GF-D8 (cell line): Measurements from ENCODE around the gene RLN2.
"Not testable (repeated sequence)": the region's sequence is repeated elsewhere in the genome, so short reads cannot be mapped to it uniquely, and the experiment has no call there.

Source experiments
- DNase-seq: peaks from one replicate; lab custom pipeline; 2025; lab: John Stamatoyannopoulos, UW

RLN2 gene, protein sequence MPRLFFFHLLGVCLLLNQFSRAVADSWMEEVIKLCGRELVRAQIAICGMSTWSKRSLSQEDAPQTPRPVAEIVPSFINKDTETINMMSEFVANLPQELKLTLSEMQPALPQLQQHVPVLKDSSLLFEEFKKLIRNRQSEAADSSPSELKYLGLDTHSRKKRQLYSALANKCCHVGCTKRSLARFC

DNA sequence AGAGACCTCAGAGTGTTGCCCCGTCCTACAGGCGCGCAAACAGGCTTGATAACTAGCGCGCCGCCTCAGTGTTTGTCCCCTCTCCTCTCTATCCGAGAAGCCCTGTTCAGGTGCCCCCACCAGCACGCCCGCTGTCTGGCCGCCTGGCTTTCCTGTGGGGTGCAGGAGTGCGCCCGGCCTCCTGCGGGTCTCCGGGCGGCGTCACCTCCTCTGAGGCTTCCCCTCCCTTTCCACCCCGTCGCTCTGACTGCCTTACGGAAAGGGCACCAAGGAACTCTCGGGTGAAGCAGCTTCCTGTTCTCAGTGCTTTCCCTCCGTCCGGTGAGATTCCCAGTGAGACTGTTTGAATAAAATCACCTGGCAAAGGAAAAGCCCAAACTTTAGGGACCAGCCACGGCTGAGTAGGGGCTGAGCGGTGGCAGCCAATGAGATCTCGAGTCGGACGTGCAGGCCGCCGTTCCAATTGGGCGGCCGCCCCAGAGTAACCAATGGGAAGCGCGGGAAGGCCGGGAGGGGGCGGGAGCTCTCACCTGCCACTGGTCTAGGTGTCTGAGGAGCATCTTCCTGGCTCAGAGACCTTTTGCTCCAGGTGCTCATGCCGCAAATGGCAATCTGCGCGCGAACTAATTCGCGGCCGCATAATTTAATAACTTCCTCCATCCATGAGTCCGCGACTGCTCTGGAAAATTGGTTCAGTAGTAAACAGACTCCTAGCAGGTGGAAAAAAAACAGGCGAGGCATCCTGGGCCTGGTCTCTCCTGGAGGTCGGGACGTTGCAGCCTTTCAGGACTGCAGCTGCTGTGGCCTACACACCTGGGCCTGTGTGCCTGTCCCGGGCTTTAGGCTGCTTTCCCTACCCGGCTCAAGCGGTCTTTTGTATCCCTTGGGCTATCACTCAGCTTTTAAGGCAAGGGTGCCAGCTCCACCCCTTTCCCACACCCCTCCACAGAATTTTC is at the start of gene RLN2:
Gene RLN2 (minus strand): TSS at position 877 of the 956 bp plus-strand sequence. CDS start 136 bp downstream, at position 741.
- not testable (repeated sequence) for DNase-seq

DNA sequence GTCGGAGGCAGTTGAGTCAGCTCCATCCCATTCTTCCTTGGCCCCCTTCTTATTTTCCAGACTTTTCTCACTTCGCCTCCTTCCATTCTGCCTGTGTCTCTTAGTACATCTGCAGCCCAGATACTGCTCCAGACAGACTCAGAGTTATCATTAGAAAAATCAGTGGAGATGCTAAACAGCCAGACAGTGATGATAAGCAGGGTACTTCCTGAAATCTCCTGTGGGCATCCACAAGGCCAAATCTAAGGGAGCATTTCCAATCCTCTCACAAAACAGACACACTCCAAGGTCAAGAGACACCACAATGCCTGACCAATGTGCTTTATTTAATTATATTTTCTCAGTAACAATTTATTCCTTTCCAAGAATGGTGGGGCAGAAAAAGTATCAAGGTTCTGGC is 49.7 kb upstream of the RLN2 start:
- no peak for DNase-seq

DNA sequence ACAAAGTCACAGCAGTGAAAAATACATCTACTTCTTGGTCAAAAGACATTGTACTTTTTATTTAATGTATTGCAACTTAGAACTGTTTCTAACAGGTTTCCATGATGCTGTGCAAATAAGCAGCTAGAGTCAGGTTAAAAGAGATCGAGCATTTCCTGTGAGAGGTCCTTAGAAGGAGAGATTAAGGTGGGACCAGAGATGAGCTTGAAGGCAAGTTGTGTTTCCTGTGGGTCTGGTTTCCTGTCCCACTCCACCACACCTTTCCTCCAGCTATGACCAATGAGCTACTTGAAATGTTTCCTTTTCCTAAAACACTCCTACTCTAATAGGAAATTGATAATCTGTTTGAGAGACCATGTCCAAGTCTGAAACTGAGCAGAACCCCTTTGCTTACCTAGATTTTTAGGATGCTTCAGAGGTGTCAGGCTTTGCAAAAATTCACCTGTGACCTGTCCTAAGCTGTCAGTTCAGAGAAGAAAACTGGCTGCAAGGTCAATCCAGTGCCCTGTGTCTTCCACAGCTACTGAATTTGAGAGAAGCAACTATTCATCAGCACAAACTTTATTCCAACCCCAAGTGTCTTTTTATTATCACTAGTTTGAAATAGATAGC is 48.2 kb upstream of the RLN2 start:
- no peak for DNase-seq

DNA sequence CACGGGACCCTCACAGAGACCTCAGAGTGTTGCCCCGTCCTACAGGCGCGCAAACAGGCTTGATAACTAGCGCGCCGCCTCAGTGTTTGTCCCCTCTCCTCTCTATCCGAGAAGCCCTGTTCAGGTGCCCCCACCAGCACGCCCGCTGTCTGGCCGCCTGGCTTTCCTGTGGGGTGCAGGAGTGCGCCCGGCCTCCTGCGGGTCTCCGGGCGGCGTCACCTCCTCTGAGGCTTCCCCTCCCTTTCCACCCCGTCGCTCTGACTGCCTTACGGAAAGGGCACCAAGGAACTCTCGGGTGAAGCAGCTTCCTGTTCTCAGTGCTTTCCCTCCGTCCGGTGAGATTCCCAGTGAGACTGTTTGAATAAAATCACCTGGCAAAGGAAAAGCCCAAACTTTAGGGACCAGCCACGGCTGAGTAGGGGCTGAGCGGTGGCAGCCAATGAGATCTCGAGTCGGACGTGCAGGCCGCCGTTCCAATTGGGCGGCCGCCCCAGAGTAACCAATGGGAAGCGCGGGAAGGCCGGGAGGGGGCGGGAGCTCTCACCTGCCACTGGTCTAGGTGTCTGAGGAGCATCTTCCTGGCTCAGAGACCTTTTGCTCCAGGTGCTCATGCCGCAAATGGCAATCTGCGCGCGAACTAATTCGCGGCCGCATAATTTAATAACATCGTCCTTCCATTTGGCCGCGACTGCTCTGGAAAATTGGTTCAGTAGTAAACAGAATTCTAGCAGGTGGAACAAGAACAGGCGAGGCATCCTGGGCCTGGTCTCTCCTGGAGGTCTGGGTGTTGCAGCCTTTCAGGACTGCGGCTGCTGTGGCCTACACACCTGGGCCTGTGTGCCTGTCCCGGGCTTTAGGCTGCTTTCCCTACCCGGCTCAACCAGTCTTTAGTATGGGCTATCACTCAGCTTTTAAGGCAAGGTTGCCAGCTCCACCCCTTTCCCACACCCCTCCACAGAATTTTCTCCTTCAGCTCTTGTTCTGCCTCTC is 34.8 kb upstream of the RLN2 start, which contains the start of gene RLN1:
Gene RLN1 (minus strand): TSS at position 885 of the 990 bp plus-strand sequence. CDS start 130 bp downstream, at position 755.
- not testable (repeated sequence) for DNase-seq

DNA sequence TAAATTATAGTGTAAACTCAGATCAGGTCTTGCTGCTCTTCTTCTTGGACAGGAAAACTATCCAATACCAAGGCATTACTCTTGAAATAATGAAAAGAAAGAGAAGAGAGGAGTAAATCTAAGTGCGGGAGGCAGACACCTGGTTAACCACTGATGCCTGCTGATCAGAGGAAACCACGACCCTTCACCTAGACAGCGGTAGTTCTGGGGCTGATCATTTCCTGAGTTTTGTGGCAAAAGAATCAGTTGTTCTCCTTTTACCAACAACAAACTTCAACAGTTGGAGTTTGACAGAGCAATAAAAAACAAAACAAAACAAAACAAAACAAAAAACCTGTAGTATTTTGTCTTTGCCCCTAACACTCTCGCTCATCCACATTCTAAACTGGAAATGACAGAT is 32.2 kb upstream of the RLN2 start:
- no peak for DNase-seq

DNA sequence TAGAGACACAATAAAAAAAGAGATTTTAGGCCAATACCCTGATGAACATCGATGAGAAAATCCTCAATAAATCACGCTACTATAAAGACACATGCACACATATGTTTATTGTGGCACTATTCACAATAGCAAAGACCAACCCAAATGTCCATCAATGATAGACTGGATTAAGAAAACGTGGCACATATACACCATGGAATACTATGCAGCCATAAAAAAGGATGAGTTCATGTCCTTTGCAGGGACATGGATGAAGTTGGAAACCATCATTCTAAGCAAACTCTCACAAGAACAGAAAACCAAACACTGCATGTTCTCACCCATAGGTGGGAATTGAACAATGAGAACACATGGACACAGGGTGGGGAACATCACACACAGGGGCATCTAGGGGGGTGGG is 26.8 kb upstream of the RLN2 start:
- not testable (repeated sequence) for DNase-seq

DNA sequence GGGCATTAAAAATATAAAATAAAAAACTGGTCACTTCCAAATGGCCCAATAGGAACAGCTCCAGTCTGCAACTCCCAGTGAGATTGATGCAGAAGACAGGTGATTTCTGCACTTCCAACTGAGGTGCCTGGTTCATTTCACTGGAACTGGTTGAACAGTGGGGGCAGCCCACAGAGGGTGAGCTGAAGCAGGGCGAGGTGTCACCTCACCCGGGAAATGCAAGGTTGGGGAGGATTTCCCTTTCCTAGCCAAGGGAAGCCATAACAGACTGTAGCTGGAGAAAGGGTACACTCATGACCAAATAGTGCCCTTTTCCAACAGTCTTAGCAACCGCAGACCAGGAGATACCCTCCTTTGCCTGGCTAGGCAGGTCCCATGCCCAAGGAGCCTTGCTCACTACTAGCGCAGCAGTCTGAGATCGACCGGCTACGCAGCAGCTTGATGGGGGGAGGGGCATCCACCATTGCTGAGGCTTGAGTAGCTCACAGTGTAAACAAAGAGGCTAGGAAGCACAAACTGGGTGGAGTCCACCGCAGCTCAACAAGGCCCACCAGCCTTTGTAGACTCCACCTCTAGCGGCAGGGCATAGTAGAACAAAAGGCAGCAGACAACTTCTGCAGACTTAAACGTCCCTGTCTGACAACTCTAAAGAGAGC is 22.5 kb upstream of the RLN2 start:
- DNase-seq: no peak

DNA sequence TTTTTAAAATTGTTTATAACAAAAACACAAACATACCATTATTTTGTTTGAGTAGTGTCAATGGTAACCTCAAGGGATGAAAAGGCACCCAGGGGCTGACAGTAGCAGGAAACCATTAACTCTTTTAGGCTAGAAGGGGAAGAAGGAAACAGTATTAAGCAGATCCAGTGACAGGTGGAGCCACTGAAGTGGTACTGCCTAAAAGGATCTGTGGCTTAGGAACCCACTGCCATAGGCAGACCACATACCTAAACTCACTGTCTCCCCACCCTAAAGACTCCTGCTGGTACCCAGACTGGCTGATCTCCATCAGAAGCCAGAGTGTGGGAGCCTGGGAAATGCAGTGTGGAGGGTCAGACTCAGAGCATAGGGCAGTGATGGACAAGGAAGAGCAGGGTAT is 21.7 kb upstream of the RLN2 start:
- no peak for DNase-seq

DNA sequence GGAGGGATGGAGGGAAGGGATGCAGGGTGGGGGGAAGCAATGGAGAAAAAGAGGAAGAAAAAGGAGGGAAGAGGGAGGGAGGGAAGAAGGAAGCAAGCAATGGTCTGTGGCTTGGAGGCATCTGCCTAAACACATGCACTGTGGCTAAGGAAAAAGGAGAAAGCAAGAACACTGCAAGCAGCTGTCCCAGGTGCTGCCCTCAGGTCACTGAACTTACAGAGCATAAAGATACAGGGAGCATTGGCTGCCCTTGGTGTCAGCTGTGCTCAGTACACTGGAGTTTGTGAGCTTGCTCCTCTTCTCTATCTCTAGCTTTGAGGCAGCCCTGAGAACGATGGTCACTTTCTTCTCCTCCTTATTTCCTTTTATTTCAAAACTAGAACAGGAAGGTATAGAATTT is 17.1 kb upstream of the RLN2 start:
- DNase-seq: not testable (repeated sequence)

DNA sequence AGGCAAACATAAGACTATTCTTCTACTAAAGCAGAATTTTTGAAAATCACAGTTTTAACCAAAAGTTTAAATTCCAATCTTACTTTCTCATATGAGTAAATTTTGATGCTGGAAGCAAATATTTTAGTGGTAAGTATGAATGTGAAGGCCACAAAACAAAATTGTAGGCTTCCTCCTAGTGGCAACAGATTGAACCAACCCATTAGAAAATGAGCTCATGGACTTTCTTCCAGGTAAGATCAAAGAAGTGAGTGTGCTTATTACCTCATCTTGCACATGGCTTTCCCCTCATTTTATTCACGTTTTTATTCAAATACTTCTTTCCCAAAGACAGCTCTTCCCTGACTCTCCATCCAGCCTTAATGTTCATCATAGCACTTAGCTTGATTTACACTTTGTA is 16.5 kb upstream of the RLN2 start:
- no peak for DNase-seq

DNA sequence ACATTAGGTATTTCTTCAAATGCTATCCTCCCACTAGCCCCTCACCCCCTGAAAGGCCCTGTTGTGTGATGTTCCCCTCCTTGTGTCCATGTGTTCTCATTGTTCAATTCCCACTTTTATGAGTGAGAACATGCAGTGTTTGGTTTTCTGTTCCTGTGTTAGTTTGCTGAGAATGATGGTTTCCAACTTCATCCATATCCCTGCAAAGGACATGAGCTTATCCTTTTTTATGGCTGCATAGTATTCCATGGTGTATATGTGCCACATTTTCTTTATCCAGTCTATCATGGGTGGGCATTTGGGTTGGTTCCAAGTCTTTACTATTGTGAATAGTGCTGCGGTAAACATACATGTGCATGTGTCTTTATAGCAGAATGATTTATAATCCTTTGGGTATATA is 11.9 kb upstream of the RLN2 start:
- not testable (repeated sequence) for DNase-seq

DNA sequence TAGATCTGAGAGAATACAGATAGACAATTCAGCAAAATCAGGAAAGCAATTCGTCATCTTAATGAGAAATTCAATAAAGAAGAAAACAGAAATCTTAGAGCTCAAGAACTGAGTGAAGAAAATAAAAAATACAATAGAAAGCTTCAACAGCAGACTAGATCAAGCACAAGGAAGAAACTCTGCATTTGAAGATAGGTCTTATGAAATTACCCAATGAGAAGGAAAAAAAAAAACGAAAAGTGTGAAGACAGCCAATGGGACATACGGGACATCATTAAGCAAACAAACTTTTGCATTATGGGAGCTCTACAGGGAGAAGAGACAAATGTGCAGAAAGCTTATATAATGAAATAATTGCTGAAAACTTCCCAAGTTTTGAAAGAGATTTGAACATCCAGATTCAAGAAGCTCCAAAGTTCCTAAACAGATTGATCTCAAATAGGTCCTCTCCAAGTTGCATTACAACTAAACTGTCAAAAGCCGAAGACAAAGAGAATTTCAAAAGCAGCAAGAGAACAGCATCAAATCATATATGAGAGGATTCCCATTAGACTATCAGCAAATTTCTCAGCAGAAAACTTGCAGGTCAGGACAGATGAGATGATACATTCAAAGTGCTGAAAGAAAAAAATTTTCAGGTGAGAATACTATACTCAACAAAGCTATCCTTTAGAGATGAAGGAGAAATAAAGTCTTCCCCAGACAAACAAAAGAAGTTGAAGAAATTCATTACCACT is 10.8 kb upstream of the RLN2 start:
- DNase-seq: no peak

DNA sequence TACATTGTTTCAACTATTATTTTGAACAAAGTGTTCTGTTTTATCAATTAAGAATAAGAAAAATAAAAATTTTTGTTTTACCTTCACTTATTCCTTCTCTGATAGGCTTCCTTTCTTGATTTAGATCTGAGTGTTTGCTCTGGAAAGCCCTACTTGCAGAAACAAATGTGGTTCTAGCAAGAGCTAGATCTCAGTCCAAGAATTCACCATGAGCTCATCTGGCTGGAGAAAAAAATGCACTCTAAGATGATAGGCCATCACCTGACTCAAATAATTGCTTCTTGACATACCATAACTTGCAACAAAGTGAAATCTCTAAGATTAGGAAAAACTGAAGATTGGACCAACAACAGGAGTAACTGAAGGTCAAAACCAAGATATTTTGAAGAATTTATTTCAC is 6.3 kb upstream of the RLN2 start:
- no peak for DNase-seq

DNA sequence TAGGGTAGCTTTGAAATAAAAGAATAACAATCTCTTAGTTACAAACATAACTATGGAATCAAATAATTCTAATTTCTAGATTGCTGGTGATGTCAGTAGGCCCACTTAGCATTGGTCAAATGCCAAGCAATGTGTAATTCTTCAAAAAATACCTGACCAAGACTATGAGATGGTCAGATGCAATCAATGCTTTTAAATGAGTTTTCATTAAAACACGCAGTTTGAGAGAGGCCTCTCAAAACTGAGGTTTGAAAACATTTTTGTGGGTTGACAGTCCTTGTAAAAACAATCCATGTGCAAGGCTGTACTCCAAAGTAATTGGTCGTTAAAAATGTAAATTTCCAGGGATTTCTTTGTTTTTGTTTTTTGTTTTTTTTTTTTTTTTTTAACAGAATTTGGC is 1.2 kb upstream of the RLN2 start:
- no peak for DNase-seq

DNA sequence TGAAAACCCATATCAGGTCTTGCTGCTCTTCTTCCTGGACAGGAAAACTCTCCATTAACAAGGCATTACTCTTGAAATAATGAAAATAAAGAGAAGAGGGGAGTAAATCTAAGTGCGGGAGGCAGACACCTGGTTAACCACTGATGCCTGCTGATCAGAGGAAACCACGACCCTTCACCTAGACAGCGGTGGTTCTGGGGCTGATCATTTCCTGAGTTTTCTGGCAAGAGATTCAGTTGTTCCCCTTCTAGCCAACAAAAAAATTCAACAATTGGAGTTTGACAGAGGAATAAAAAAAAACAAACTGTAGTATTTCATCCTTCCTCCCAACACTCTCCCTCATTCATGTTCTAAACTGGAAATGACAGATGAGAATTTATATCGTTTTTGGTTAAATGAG is 3.0 kb downstream of the RLN2 start:
- DNase-seq: no peak

DNA sequence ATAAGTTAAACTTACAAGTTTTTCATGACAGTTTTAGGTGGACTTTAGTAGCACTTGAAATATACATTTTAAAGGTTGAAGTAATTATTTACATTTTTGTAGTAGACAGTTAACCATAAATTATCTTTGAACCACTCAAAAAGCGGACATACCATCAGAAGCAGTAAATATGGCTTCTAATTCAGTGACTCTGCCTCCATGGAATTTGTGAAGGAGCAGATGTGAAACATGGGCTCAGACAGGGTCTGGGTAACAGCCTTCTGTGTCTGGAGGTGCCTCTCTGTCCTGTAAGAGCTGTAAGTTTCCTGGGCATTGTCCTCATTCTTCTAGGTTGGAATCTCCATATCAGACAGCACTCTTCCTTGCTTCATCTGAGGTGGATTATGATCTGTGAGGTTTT is 12.4 kb downstream of the RLN2 start:
- DNase-seq: no peak

DNA sequence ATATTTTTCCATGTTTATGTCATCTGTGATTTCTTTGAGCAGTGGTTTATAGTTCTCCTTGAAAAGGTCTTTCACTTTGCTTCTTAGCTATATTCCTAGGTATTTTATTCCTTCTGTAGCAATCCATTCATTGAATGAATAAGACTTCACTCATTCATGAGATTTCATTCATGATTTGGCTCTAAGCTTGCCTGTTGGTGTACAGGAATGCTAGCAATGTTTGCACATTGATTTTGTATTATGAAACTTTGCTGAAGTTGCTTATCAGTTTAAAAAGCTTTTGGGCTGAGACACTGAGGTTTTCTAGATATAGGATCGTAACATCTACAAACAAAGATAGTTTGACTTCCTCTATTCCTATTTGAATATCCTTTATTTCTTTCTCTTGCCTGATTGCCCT is 15.9 kb downstream of the RLN2 start:
- DNase-seq: no peak

DNA sequence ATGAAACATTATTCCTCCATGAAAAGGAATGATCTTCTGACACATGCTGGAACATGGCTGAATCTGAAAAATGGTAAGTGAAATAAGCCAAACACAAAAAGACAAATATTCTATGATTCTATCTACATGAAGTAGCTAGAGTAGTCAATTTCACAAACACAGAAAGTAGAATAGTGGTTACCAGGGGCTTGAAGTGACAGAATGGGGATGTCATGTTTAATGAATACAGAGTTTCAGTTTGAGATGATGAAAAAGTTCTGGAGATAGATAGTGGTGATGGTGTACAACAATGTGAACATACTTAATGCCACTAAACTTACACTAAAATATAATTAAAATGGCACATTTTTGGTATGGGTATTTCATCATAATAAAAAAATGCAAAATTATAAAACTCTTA is 18.3 kb downstream of the RLN2 start:
- no peak for DNase-seq

DNA sequence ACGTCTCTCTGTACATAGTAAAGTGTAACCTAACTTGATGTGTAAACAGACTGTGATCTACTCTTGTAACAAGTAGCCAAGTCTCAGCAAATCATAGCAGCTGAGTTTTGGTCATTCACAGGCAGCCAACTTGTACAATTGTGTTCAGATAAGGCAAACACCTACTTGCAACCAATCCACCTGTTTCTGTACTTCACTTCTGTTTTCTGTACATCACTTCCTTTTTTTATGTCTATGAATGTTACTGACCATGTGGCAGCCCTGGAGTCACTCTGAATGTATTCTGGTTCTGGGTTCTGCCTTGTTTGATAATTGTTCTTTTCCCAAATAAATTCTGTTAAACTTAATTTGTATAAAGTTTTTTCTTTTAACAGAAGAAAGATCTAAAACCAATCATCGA is 26.0 kb downstream of the RLN2 start:
- DNase-seq: no peak

DNA sequence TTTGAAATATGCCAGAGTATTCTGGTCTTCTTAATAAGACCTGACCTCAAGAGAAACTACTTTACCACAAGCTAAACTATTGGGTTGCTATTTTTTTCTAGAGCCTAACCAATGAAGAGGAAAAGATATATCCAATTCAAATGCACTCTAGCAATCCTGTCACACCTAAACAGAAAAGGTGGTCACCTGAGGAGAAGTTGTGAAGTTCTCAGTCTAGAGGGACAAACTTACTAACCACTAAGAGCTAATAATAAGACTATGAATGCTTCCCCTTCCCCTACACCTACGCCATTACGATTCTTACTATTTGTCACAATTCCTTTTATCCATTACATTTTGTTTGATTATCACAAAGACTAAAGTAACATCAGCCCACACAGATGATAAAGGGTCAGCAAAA is 29.7 kb downstream of the RLN2 start:
- no peak for DNase-seq
